Ishikawa (cell line): ENCODE measurements around the gene ZNF593OS.
A peak's percentile ranks its signal among the peaks of the same experiment; 100 is the strongest.

Experiments
- CEBPB ChIP-seq: IDR thresholded peaks from 2 replicates; pipeline ENCODE4 v1.6.1; 2012
- CREB1 ChIP-seq: IDR thresholded peaks from 2 replicates; pipeline ENCODE4 v1.6.1; 2012; ENCODE audit warnings: low read depth
- EGR1 ChIP-seq: IDR thresholded peaks from 2 replicates; pipeline ENCODE4 v1.6.1; 2012
- EP300 ChIP-seq: IDR thresholded peaks from 2 replicates; pipeline ENCODE4 v1.6.1; 2012; ENCODE audit warnings: borderline replicate concordance
- FOXM1 ChIP-seq: IDR thresholded peaks from 2 replicates; pipeline ENCODE4 v1.6.1; 2012; ENCODE audit warnings: low read depth, borderline replicate concordance
- NFIC ChIP-seq: IDR thresholded peaks from 2 replicates; pipeline ENCODE4 v1.6.1; 2012
- RAD21 ChIP-seq: IDR thresholded peaks from 2 replicates; pipeline ENCODE4 v1.6.1; 2012; ENCODE audit warnings: low read depth
- TAF1 ChIP-seq: IDR thresholded peaks from 2 replicates; pipeline ENCODE4 v1.6.1; 2012; ENCODE audit warnings: low read depth, mild to moderate bottlenecking
- TCF12 ChIP-seq: IDR thresholded peaks from 2 replicates; pipeline ENCODE4 v1.6.1; 2012; ENCODE audit warnings: low read depth
- TEAD4 ChIP-seq: IDR thresholded peaks from 2 replicates; pipeline ENCODE4 v1.6.1; 2012
- YY1 ChIP-seq: IDR thresholded peaks from 2 replicates; pipeline ENCODE4 v1.6.1; 2012; ENCODE audit warnings: low read depth
- ZBTB7A ChIP-seq: IDR thresholded peaks from 2 replicates; pipeline ENCODE4 v1.6.1; 2012; ENCODE audit warnings: low read depth
- TF ChIP-seq, protein P1 (sequence below): IDR thresholded peaks from 2 replicates; pipeline ENCODE4 v1.6.1; 2012
- TF ChIP-seq, protein P2 (sequence below): IDR thresholded peaks from 2 replicates; pipeline ENCODE4 v1.6.1; 2012; ENCODE audit warnings: low read depth, mild to moderate bottlenecking
- TF ChIP-seq, protein P3 (sequence below): IDR thresholded peaks from 2 replicates; pipeline ENCODE4 v1.6.1; 2012

ZNF593OS gene

DNA sequence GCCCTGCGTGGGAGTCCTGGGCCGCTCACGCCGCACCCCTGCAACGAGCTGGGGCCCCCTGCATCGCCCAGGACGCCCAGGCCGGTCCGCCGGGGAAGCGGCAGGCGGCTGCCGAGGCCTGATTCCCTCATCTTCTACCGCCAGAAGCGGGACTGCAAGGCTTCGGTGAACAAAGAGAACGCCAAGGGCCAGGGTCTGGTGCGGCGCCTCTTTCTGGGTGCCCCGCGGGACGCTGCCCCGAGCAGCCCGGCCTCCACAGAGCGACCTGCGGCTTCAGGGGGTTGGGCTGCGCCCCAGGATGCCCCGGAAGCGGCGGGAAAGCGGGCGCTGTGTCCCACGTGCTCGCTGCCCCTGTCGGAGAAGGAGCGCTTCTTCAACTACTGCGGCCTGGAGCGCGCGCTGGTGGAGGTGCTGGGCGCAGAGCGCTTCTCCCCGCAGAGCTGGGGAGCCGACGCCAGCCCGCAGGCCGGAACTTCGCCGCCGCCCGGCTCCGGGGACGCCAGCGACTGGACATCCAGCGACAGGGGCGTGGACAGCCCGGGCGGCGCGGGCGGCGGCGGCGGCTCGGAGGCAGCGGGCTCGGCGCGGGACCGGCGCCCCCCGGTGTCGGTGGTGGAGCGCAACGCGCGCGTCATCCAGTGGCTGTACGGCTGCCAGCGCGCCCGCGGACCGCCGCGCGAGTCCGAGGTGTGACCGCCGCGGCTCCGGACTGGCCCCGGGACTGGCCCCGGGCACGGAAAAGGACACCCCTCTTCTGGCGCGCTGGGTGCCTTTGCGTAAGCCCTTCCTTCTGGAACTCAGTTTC, 10.0 kb downstream of the ZNF593OS start:
- 0 out of 2 replicates have a peak, but pooled peaks have one; percentile 13 for TF ChIP-seq YY1
- no peak for TF ChIP-seq CREB1
- TF ChIP-seq, protein P1, sequence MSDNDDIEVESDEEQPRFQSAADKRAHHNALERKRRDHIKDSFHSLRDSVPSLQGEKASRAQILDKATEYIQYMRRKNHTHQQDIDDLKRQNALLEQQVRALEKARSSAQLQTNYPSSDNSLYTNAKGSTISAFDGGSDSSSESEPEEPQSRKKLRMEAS, result peak; percentile 96

DNA sequence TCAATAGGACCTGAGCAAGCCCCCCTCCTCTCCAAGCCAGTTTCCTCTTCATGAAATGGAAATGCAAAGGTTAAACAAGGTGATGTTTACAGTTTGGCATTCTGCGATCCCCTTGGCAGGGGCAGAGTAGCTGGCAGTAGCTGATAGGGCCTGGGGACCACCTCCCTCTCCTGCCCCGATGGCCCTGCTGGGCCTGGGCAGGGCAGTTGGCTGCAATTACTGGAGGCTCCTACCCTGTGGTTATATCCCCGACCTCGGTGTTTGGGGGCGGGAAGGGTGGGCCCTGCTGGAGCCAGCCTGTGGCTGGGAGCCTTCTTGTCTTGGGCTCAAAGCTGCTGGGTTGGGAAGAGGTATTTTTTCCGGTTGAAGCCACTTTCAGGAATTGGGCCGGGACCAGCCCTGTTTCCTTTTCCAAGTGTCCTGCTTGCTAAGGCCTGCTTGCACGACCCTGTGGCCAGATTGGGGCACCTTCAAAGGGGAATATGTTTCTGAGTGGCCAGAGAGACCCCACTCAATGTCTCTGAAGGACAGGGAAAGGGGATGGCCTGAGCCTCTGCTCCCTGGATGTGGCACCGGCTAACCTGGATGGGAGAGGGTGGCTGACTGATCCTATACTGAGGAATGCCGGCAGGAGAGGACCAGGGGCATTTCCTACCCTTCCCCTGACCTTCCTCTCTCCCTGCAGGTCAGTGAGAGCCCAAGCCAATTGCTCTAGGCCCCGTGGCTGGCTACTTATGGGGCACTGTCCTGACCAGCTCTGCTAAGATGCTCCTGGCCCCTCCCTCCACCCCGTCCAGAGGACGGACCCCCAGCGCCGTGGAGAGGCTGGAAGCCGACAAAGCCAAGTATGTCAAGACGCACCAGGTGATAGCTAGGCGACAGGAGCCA, 10.9 kb downstream of the ZNF593OS start:
- TF ChIP-seq, protein P2, sequence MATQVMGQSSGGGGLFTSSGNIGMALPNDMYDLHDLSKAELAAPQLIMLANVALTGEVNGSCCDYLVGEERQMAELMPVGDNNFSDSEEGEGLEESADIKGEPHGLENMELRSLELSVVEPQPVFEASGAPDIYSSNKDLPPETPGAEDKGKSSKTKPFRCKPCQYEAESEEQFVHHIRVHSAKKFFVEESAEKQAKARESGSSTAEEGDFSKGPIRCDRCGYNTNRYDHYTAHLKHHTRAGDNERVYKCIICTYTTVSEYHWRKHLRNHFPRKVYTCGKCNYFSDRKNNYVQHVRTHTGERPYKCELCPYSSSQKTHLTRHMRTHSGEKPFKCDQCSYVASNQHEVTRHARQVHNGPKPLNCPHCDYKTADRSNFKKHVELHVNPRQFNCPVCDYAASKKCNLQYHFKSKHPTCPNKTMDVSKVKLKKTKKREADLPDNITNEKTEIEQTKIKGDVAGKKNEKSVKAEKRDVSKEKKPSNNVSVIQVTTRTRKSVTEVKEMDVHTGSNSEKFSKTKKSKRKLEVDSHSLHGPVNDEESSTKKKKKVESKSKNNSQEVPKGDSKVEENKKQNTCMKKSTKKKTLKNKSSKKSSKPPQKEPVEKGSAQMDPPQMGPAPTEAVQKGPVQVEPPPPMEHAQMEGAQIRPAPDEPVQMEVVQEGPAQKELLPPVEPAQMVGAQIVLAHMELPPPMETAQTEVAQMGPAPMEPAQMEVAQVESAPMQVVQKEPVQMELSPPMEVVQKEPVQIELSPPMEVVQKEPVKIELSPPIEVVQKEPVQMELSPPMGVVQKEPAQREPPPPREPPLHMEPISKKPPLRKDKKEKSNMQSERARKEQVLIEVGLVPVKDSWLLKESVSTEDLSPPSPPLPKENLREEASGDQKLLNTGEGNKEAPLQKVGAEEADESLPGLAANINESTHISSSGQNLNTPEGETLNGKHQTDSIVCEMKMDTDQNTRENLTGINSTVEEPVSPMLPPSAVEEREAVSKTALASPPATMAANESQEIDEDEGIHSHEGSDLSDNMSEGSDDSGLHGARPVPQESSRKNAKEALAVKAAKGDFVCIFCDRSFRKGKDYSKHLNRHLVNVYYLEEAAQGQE, result no peak
- no peak for TF ChIP-seq TAF1
- TF ChIP-seq EGR1, result no peak
- TF ChIP-seq ZBTB7A, result no peak
- no peak for TF ChIP-seq TEAD4
- no peak for TF ChIP-seq FOXM1
- no peak for TF ChIP-seq CREB1
- TF ChIP-seq CEBPB, result no peak
- no peak for TF ChIP-seq EP300
- TF ChIP-seq, protein P3, sequence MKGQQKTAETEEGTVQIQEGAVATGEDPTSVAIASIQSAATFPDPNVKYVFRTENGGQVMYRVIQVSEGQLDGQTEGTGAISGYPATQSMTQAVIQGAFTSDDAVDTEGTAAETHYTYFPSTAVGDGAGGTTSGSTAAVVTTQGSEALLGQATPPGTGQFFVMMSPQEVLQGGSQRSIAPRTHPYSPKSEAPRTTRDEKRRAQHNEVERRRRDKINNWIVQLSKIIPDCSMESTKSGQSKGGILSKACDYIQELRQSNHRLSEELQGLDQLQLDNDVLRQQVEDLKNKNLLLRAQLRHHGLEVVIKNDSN, result no peak
- TF ChIP-seq NFIC, result no peak
- TF ChIP-seq, protein P1, result no peak
- no peak for TF ChIP-seq RAD21
- no peak for TF ChIP-seq YY1
- no peak for TF ChIP-seq TCF12

DNA sequence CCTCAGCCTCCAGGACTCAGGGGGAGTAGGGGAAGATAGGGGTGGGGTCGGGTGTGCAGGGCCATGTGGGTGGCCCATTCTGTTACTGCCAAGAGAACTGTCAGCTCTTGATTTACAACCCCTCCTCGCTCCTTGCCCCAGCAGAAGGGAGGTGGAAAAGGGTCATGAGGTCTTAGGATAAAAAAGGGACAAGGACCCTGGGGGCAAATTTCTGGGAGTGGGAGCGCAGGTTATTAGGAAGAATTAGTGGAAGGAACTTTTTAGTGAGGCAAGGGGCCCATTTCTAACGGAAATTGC, 11.9 kb downstream of the ZNF593OS start:
- TF ChIP-seq, protein P1, result no peak
- TF ChIP-seq EGR1 (no peak), EP300 (no peak), NFIC (no peak)
- TF ChIP-seq, protein P3, result no peak

DNA sequence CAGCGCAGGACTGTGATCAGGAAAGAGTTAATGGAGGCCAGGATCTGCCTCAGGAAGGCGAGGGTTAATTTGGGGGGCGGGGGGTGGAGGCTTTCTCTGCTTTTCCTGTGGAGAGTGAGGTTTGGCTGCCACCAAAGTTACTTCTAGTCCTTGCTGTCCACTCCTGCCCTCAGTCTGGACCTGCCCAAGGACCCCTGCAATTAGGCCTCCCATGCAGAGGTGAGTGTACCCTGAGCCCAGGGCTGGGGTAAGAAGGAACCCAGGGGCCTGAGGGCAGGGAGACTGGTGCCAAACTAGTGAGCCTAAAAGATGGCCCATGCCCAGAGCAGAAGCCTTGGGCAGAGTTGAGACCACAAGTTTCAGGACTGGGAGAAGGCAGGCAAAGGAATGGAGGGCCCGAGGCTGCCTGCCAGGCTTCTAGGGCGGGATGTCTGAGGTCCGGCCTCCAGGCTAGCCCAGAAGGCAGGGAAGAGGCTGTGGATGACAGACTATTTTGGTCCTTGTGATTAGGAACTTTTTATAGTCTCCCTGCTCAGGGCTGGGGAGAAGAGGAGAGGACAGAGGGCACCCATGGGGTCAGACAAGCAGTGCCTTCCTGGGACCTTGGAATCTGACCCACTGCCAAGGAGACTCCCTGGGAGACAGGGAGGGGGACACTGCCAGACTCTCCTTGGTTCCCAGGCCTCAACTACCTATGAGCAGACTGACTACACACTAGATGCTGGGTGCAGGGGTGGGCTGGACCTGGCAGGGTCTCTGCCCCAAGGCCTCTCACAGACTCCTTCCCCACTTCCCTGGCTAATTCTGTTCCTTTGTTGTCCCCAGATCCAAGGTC, 12.5 kb downstream of the ZNF593OS start, which contains the start of gene FAM110D:
Gene FAM110D, plus strand, starts transcription at position 172 of the 835 bp plus-strand sequence. CDS start 2,213 bp downstream, outside the sequence.
- TF ChIP-seq, protein P3, result no peak
- TF ChIP-seq CREB1 (no peak), CEBPB (no peak), EP300 (no peak), EGR1 (no peak), TCF12 (no peak)

DNA sequence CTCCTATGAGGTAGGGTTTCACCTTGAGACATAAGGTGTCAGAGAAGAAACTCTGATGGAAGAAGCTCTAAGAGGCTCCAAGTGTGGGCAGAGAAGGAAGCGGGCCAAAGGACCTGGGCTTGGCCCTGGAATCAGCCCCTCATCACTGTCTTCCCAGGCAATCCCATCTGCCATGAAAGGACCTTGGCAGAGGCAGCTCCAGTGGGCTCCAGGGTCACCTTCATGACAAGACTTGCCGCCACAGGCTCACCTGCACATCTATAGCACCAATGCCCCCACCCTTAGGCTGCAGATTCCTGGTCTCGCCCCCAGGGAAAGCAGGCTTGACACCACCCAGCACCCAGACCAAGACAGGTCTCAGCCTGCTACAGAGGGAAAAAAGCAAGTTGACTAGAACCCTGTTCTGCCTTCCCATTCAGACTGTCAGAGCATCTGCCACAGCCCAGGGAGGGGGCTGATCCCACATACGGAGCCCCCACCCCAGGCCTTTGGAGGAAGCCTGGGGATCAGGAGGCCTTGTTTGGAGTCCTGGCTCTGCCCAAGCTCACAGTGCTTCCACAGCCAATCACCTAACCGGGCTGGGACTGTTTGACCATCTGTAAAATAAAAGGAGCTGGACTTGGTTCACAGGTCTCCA, 13.2 kb downstream of the ZNF593OS start:
- TF ChIP-seq FOXM1 (no peak), RAD21 (no peak), EGR1 (no peak), TCF12 (no peak), ZBTB7A (no peak), NFIC (no peak)
- TF ChIP-seq, protein P1, result no peak
